Subcutaneous abdominal adipose tissue (tissue), 5 donors: ENCODE measurements around the gene LRFN5.

ENCODE experiments used
- H3K27ac ChIP-seq: one replicate; pipeline ENCODE4 v1.7.0; 2013; ENCODE audit warnings: low read depth, mild to moderate bottlenecking, inconsistent platforms, low read length, moderate library complexity
- H3K27me3 ChIP-seq, 5 donors: one replicate each; pipeline ENCODE4 v1.7.0; 2013; ENCODE audit warnings: low read length in 5 of 5, inconsistent platforms in 1 of 5; ENCODE audit not compliant: control insufficient read depth in 5 of 5, insufficient read depth in 4 of 5
- H3K36me3 ChIP-seq, 5 donors: one replicate each; pipeline ENCODE4 v1.7.0; 2013; ENCODE audit warnings: low read length in 5 of 5; ENCODE audit not compliant: control insufficient read depth in 5 of 5, insufficient read depth in 5 of 5
- H3K4me1 ChIP-seq, 5 donors: one replicate each; pipeline ENCODE4 v1.7.0; 2013; ENCODE audit warnings: low read length in 5 of 5, mild to moderate bottlenecking in 3 of 5, moderate library complexity in 1 of 5; ENCODE audit not compliant: control insufficient read depth in 5 of 5, insufficient read depth in 5 of 5
- H3K4me3 ChIP-seq, 5 donors: one replicate each; pipeline ENCODE4 v1.7.0; 2013; ENCODE audit warnings: low read length in 5 of 5, low read depth in 1 of 5
- H3K9ac ChIP-seq, 5 donors: one replicate each; pipeline ENCODE4 v1.7.0; 2013; ENCODE audit warnings: low read length in 5 of 5, mild to moderate bottlenecking in 4 of 5, moderate library complexity in 3 of 5
- H3K9me3 ChIP-seq, 5 donors: one replicate each; pipeline ENCODE4 v1.7.0; 2013; ENCODE audit warnings: low read length in 5 of 5; ENCODE audit not compliant: control insufficient read depth in 5 of 5
- donor health status: healthy.
- donor health status: healthy.
- donor health status: healthy.
- donor health status: healthy.
- donor health status: healthy.

LRFN5 gene

GRCh38 chr14:41913398-41913797 is 306.7 kb downstream of the LRFN5 start:
- Histone ChIP-seq H3K4me3 (no peak overlapping the region), H3K4me1 (no peaks in the 10 kb centered on the region), H3K27ac (no peak overlapping the region), H3K27me3 (no peaks in the 10 kb centered on the region), H3K9me3 (no peaks in the 10 kb centered on the region), H3K36me3 (no peaks in the 10 kb centered on the region), H3K9ac (no peak overlapping the region)

DNA sequence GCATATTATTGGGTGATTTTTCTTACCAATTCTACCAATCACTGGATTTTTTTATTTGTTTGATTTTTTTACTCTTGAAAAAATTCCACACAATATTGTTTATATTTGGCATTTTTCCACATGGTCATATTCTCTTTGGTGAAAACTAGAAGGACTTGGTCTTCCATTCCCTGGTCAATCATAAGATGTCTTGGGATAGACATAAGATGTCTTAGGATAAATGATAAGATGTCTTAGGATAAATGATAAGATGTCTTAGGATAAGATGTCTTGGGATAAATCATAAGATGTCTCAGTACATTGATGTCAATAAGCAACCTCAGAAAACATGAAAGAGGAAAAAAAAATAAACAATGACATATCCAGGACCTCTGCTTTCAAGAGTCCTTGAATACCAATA is 309.1 kb downstream of the LRFN5 start:
- Histone ChIP-seq H3K9me3 (no peaks in the 10 kb centered on the region), H3K27ac (no peak overlapping the region), H3K4me1 (no peaks in the 10 kb centered on the region), H3K36me3 (no peaks in the 10 kb centered on the region), H3K9ac (no peak overlapping the region), H3K4me3 (no peak overlapping the region), H3K27me3 (no peaks in the 10 kb centered on the region)

DNA sequence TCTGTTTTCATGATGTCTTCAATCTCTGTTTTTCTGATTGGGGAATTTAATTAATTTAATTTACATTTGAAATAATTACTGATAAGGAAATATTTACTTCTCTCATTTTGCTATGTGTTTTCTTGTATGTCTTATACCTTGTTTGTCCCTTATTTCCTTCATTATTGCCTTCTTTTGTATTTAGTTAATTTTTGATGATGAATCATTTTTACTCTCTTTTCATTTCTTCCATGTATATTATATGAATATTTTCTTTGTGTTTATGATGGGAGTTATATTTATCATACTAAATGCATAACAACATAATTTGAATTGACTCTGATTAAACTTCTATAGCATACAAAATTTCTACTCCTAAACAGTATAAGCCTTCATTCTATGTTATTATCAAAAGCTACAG is 309.6 kb downstream of the LRFN5 start:
- no peaks in the 10 kb centered on the region for H3K36me3 ChIP-seq
- H3K4me1 ChIP-seq, result no peaks in the 10 kb centered on the region
- H3K27me3 ChIP-seq, result no peaks in the 10 kb centered on the region
- H3K4me3 ChIP-seq, result no peak overlapping the region
- H3K27ac ChIP-seq, result no peak overlapping the region
- H3K9me3 ChIP-seq, result no peaks in the 10 kb centered on the region
- H3K9ac ChIP-seq, result no peak overlapping the region

DNA sequence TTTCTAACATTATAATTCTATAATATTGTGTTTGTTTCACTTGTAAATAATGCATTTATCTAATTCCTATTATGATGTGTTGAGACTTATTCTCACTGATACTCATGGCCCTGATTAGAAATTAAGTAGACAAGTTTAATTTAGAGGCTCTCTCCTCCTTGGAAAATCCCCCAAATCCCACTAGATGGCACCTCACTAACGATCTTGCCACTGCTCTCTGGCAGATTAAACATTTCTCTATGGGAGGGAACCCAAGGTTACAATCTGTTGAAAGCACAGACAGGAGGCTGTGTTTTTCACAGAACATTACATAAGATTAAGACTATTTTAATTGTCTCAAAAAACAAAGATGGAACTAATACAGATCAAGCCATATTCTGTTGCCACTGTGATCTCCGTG is 318.7 kb downstream of the LRFN5 start:
- Histone ChIP-seq H3K9ac (no peak overlapping the region), H3K9me3 (no peaks in the 10 kb centered on the region), H3K4me1 (no peaks in the 10 kb centered on the region), H3K4me3 (no peak overlapping the region), H3K27ac (no peak overlapping the region), H3K36me3 (no peaks in the 10 kb centered on the region), H3K27me3 (no peaks in the 10 kb centered on the region)

DNA sequence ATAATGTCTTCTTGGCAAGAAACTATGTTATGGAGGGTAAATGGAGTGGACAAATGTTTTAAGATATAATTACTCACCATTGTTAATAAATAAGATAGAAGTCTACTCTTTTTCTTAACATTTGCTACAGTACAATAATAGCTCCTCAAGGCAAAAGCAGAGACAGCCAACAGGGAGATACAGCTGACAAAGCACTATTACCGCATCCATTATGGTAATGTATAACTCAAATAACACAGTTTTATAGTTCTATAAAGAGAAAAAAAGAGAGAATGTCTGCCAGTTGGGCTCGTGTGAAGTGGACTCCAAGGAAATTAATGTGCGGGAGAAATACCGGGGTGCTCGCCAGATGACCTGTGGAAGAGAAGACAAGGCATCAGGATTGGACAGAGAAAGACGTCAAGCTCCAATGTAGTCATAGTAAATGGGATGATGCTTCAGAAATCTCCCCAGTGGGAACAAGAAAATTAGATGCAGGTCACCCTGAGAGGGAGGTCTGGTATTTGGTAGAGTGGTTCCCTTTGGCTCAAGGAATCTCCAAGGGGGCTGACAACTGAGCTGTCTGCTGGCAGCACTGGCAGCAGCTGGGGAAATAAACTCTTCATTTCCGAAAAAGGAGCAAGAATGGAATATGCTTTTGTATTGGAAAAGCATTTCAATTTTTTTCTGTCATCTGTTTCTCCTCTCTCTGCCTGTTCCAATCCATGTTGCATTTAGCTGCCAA is 343.9 kb downstream of the LRFN5 start:
- Histone ChIP-seq H3K36me3 (no peaks in the 10 kb centered on the region), H3K9ac (no peak overlapping the region), H3K27ac (no peak overlapping the region), H3K27me3 (peaks cover 0 to 3% (median 0%) of the 10 kb centered on the region in 5 donors), H3K4me1 (no peaks in the 10 kb centered on the region), H3K9me3 (no peaks in the 10 kb centered on the region), H3K4me3 (no peak overlapping the region)
